GM20000 (cell line): ENCODE data around the gene TMPRSS3.

Experiments
- DNase-seq: peaks from one replicate; pipeline ENCODE4 v3.0.0; 2012; ENCODE audit warnings: low spot score
- TF ChIP-seq, protein P1 (sequence below): IDR thresholded peaks from 2 replicates; pipeline ENCODE4 v1.5.1; 2012; ENCODE audit warnings: mild to moderate bottlenecking, control low read depth; ENCODE audit errors: extremely low read depth, missing control alignments

The TMPRSS3 gene

DNA sequence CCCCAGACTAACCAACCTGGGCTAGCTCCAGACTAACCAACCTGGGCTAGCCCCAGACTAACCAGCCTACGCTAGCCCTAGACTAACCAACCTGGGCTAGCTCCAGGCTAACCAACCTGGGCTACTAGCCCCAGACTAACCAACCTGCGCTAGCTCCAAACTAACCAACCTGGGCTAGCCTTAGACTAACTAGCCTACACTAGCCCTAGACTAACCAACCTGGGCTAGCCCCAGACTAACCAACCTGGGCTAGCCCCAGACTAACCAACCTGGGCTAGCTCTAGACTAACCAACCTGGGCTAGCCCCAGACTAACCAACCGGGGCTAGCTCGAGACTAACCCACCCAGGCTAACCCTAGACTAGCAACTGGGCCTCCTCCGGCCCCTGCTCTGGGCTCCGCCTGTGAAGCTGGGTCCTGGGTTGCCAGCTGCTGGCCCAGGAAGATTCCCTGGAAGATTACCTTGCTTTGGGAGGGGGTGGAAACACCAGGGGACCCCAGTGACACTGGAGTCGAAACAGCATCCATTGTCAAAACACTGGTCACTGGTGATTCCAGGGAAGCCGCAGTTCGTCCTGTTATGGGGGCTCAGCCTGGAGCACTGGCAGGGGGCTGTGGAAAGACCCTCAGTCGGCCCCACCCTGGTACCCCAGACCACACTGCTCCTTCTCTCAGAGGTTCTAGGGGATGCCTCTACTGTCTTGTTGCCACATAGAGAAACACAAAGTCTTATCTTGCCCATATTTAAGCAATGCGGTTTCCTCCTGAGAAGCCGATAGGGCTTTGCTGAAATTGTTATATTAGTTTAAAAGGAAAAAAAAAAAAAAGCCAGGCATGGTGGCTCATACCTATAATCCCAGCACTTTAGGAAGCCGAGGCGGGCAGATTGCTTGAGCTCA lies 46.2 kb downstream of the TMPRSS3 start:
- no peak for DNase-seq
- TF ChIP-seq, protein P1, sequence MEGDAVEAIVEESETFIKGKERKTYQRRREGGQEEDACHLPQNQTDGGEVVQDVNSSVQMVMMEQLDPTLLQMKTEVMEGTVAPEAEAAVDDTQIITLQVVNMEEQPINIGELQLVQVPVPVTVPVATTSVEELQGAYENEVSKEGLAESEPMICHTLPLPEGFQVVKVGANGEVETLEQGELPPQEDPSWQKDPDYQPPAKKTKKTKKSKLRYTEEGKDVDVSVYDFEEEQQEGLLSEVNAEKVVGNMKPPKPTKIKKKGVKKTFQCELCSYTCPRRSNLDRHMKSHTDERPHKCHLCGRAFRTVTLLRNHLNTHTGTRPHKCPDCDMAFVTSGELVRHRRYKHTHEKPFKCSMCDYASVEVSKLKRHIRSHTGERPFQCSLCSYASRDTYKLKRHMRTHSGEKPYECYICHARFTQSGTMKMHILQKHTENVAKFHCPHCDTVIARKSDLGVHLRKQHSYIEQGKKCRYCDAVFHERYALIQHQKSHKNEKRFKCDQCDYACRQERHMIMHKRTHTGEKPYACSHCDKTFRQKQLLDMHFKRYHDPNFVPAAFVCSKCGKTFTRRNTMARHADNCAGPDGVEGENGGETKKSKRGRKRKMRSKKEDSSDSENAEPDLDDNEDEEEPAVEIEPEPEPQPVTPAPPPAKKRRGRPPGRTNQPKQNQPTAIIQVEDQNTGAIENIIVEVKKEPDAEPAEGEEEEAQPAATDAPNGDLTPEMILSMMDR, result no peak

DNA sequence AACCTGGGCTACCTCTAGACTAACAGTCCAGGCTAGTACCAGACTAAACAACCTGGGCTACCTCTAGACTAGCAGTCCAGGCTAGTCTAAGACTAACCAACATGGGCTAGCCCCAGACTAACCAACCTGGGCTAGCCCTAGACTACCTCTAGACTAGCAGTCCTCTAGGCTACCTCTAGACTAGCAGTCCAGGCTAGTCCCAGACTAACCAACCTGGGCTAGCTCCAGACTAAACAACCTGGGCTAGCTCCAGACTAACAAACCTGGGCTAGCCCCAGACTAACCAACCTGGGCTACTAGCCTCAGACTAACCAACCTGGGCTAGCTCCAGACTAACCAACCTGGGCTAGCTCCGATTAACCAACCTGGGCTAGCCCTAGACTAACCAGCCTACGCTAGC lies 47.1 kb downstream of the TMPRSS3 start:
- TF ChIP-seq, protein P1, result no peak
- DNase-seq, result no peak

DNA sequence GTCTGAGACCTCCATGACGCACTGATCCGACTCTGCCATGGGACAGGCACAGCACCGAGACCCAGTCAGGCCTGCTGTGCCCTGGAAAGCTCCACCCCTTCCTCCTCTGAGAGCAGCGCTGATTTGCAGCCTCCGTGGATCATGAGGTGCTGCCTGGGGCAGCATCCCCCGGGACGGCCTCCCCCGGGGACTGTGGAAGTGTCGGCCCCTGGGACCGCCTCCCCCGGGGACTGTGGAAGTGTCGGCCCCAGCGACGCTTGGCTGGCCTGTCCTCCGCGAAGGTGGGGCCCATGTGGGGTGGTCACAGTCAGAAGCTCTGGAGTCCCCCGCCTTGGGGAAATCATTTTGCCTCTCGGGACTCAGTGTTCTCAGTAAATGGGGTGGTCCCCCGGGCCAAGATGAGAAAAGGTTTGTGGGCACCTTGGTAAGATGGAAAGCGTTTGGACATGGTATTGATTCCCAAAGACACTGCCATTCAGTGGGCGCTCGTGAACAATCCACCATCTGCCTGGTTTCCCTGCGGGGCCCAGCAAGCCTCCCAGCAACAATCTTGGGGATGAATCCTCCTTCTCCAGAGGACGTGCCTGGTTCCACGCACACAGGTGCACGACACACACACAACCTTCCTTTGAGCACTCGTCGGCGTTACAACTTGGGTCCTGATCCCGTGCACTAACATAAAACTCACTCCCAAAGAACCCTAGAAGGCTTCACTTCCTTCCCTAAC lies 48.1 kb downstream of the TMPRSS3 start:
- TF ChIP-seq, protein P1, result no peak
- no peak for DNase-seq

DNA sequence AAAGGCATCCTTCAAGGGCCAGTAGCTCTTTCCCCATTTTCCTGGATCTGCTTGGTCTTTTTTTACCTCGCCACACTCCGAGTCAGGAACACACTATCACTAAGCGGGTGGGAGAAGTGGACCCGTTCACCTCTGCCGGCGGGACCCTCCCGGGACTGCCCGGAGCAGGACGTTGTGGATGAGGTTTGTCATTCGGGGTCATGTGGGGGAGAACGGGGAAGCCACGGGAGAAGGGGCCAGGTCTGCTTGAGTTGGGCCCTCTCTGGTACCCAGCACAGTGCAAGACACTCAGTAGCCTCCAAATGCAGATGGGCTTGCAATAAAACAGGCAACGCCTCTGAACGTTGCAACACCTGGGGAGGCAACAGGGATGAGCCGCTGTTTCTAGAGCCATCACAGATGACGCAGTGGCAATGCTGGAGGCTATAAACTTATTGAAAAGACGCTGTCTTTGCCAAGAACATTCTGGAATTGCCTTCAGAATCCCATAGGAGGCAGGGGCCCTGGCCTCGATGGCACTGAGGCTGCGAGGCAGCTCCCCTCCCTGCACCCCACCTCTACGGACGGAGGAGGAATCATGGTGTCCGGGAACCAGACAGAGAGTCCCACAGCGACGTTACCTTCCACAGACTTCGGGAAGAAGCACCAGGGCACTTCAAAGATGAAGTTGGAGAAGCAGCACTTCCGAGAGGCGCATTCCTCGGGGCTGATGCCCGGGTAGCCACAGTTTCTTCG lies 48.8 kb downstream of the TMPRSS3 start:
- TF ChIP-seq, protein P1, result no peak
- DNase-seq, result no peak

DNA sequence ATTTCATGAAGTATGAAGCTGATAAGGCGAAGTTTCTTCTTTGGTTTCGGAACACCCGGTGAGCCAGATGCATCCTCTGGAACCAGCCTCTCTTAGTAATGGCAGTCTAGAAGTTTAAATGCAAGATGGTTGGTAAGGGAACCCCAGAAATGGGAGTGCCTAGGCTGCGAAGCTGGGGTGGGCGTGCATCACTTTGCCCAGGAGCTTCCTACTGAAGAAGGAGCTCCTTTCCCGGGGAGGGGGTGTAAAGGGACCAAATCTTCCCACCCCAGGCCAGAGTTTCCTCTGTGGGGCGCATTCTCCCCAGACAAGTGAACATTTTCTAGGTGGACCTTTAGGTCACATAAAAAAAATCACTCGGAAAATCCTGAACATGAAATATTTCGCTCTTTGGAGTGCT lies 49.4 kb downstream of the TMPRSS3 start:
- no peak for DNase-seq
- TF ChIP-seq, protein P1, result no peak

DNA sequence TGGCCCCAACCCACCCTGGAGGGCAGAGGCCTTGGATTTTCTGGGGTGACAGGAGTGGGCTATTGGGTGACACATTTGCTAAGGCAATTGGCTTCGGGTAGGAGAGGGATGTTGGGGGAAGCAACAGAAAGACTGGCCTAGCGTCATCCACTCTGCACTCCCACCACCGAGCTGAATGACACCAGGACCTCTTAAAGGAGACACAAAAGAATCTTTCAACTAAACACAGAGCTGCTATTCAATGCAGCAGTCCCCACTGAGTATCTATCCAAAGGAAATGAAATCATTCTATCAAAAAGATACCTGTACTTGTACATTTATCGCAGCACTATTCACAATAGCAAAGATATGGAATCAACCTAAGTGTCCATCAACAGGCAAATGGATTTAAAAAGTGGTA lies 51.2 kb downstream of the TMPRSS3 start:
- no peak for DNase-seq
- TF ChIP-seq, protein P1, result no peak
